ENCODE data around the gene ACSL3.

The ACSL3 gene

DNA sequence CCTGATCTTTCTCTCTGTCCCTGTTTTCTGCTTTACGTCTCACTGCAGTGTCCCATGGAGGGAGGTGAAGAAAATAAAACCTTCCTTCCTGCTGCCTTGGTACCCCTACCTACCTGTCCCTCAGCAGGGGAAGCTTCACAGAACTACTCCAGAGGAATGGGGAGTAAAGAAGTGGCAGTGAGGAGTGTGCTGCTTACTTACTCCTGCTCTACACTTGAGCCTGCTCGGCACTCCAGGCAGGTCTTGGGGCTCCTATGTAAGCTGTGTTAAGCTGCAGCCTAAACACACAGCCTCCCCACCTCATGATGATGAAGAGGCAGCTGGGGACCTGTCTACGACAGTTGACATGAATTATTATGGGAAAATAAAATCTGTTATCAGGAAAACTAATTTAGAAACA is 72.6 kb downstream of the ACSL3 start:
- Histone ChIP-seq H3K4me1 (ENCODE audit: control insufficient read depth in 1 of 2, insufficient read depth in 2 of 2, low read length in 2 of 2) (no peaks in the 10 kb centered on the region), H3K14ac (ENCODE audit: low read length) (no peak overlapping the region), H2AFZ (ENCODE audit: insufficient read depth, low read length, poor library complexity) (no peak overlapping the region), H2BK120ac (ENCODE audit: insufficient read depth, low read length, poor library complexity) (no peak overlapping the region), H3K27ac (ENCODE audit: low read depth, low read length) (no peak overlapping the region), H3K79me1 (ENCODE audit: low read length) (no peaks in the 10 kb centered on the region), H2BK12ac (ENCODE audit: low read length) (no peak overlapping the region), H3K9ac (ENCODE audit: low read length) (no peak overlapping the region), H3K18ac (ENCODE audit: low read length) (no peak overlapping the region), H3K4me2 (ENCODE audit: low read length) (no peak overlapping the region), H4K12ac (ENCODE audit: low read depth, low read length) (no peak overlapping the region), H3K36me3 (ENCODE audit: control insufficient read depth in 1 of 2, insufficient read depth in 2 of 2, low read length in 2 of 2) (peaks cover 16 to 26% of the 10 kb centered on the region in 2 experiments), H3K4ac (ENCODE audit: low read depth, low read length) (no peak overlapping the region), H2BK5ac (ENCODE audit: low read depth, low read length, poor library complexity) (no peak overlapping the region), H3K4me3 (ENCODE audit: low read depth, low read length) (no peak overlapping the region), H3K9me3 (ENCODE audit: insufficient read depth, low read depth, low read length) (no peaks in the 10 kb centered on the region), H4K91ac (ENCODE audit: low read depth, low read length) (no peak overlapping the region), H4K8ac (ENCODE audit: low read depth, low read length) (no peak overlapping the region), H3K79me2 (ENCODE audit: control insufficient read depth, insufficient read depth, low read length, poor library complexity) (no peaks in the 10 kb centered on the region), H3K27me3 (ENCODE audit: insufficient read depth, low read length) (no peaks in the 10 kb centered on the region), H3K23ac (ENCODE audit: low read length) (no peak overlapping the region), H2AK5ac (ENCODE audit: low read length) (no peak overlapping the region)
- no CpG with 5 or more reads among the region's 3 CpGs for WGBS (ENCODE audit: extremely low coverage, insufficient coverage, insufficient read length)
- DNase-seq = no peak

DNA sequence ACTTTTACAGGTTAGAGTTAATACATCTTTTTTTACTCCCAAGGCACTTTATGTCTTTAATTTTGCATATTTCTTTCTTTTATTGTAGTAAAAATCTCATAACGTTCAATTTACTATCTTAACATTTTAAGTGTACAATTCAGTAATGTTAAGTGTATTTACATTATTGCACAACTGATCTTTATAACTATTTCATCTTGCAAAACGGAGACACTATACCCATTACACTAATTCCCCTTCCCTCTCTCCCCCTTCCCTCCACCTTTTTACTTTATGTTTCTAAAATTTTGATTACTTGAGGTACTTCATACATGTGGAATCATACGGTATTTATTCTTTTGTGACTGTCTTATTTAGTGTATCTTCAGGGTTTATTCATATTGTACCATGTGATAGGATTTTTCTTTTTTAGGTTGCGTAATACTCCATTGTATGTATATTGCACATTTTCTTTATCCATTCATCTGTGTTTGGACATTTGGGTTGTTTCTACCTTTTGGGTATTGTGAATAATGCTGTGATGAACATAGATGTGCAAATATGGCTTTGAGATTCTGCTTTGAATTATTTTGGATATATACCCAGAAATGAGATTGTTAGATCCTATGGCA is 75.0 kb downstream of the ACSL3 start:
- Histone ChIP-seq H3K18ac (ENCODE audit: low read length) (no peak overlapping the region), H3K4me1 (ENCODE audit: control insufficient read depth in 1 of 2, insufficient read depth in 2 of 2, low read length in 2 of 2) (peaks cover 0 to 4% of the 10 kb centered on the region in 2 experiments), H3K23ac (ENCODE audit: low read length) (no peak overlapping the region), H2AFZ (ENCODE audit: insufficient read depth, low read length, poor library complexity) (no peak overlapping the region), H3K79me1 (ENCODE audit: low read length) (no peaks in the 10 kb centered on the region), H3K9me3 (ENCODE audit: insufficient read depth, low read depth, low read length) (no peaks in the 10 kb centered on the region), H2BK120ac (ENCODE audit: insufficient read depth, low read length, poor library complexity) (no peak overlapping the region), H2BK12ac (ENCODE audit: low read length) (no peak overlapping the region), H4K8ac (ENCODE audit: low read depth, low read length) (no peak overlapping the region), H3K4ac (ENCODE audit: low read depth, low read length) (no peak overlapping the region), H3K79me2 (ENCODE audit: control insufficient read depth, insufficient read depth, low read length, poor library complexity) (no peaks in the 10 kb centered on the region), H4K91ac (ENCODE audit: low read depth, low read length) (no peak overlapping the region), H3K4me2 (ENCODE audit: low read length) (no peak overlapping the region), H3K36me3 (ENCODE audit: control insufficient read depth in 1 of 2, insufficient read depth in 2 of 2, low read length in 2 of 2) (peaks cover 14 to 26% of the 10 kb centered on the region in 2 experiments), H2AK5ac (ENCODE audit: low read length) (no peak overlapping the region), H2BK5ac (ENCODE audit: low read depth, low read length, poor library complexity) (no peak overlapping the region), H4K12ac (ENCODE audit: low read depth, low read length) (no peak overlapping the region), H3K4me3 (ENCODE audit: low read depth, low read length) (no peak overlapping the region), H3K9ac (ENCODE audit: low read length) (no peak overlapping the region), H3K14ac (ENCODE audit: low read length) (no peak overlapping the region), H3K27me3 (ENCODE audit: insufficient read depth, low read length) (no peaks in the 10 kb centered on the region), H3K27ac (ENCODE audit: low read depth, low read length) (no peak overlapping the region)
- WGBS (ENCODE audit: extremely low coverage, insufficient coverage, insufficient read length) = 100% methylated on average over 1 of the region's 4 CpGs
- no peak for DNase-seq

DNA sequence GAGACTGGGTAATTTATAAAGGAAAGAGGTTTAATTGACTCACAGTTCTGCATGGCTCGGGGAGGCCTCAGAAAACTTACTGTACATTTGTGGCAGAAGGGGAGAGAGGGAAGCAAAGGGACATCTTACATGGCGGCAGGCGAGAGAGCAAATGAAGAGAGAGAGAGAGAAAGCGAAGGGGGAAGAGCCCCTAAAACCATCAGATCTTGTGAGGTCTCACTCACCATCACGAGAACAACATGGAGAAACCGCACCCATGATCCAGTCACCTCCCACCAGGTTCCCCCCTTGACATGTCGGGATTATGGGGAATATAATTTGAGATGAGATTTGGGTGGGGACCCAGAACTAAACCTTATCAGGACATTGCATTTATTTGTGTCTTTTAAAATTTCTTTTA is 75.9 kb downstream of the ACSL3 start:
- Histone ChIP-seq H3K18ac (ENCODE audit: low read length) (no peak overlapping the region), H3K79me1 (ENCODE audit: low read length) (no peaks in the 10 kb centered on the region), H4K91ac (ENCODE audit: low read depth, low read length) (no peak overlapping the region), H3K79me2 (ENCODE audit: control insufficient read depth, insufficient read depth, low read length, poor library complexity) (no peaks in the 10 kb centered on the region), H3K9ac (ENCODE audit: low read length) (no peak overlapping the region), H4K8ac (ENCODE audit: low read depth, low read length) (no peak overlapping the region), H3K23ac (ENCODE audit: low read length) (no peak overlapping the region), H3K4ac (ENCODE audit: low read depth, low read length) (no peak overlapping the region), H2BK12ac (ENCODE audit: low read length) (no peak overlapping the region), H3K36me3 (ENCODE audit: control insufficient read depth in 1 of 2, insufficient read depth in 2 of 2, low read length in 2 of 2) (peaks cover 11 to 20% of the 10 kb centered on the region in 2 experiments), H2AFZ (ENCODE audit: insufficient read depth, low read length, poor library complexity) (no peak overlapping the region), H3K4me2 (ENCODE audit: low read length) (no peak overlapping the region), H3K4me3 (ENCODE audit: low read depth, low read length) (no peak overlapping the region), H3K27ac (ENCODE audit: low read depth, low read length) (no peak overlapping the region), H3K14ac (ENCODE audit: low read length) (no peak overlapping the region), H2BK5ac (ENCODE audit: low read depth, low read length, poor library complexity) (no peak overlapping the region), H4K12ac (ENCODE audit: low read depth, low read length) (no peak overlapping the region), H2AK5ac (ENCODE audit: low read length) (no peak overlapping the region), H2BK120ac (ENCODE audit: insufficient read depth, low read length, poor library complexity) (no peak overlapping the region), H3K4me1 (ENCODE audit: control insufficient read depth in 1 of 2, insufficient read depth in 2 of 2, low read length in 2 of 2) (peaks cover 0 to 4% of the 10 kb centered on the region in 2 experiments), H3K9me3 (ENCODE audit: insufficient read depth, low read depth, low read length) (no peaks in the 10 kb centered on the region), H3K27me3 (ENCODE audit: insufficient read depth, low read length) (no peaks in the 10 kb centered on the region)
- no CpG with 5 or more reads among the region's 7 CpGs for WGBS (ENCODE audit: extremely low coverage, insufficient coverage, insufficient read length)
- no peak for DNase-seq

DNA sequence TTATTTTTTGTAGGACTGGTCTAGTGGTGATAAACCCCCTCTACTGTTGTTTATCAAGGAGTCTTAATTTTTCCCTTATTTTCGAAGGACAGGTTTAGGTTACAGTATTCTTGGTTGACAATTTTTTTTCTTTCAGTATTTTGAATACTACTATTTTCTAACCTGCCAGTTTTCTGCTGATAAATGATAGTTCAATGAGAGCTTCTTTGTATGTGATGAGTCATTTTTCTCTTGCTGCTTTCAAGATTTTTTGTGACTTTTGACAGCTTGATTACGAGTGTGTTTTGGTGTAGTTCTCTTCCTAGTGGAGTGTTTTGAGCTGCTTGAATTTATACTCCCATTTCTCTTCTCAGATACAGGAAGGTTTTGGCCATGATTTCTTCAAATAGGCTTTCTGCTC is 77.5 kb downstream of the ACSL3 start:
- no CpG with 5 or more reads among the region's 2 CpGs for WGBS (ENCODE audit: extremely low coverage, insufficient coverage, insufficient read length)
- no peak overlapping the region for H2AK5ac ChIP-seq (ENCODE audit: low read length)

More for the DNA sequence above, 77.5 kb downstream of the ACSL3 start:
- Histone ChIP-seq H3K9me3 (ENCODE audit: insufficient read depth, low read depth, low read length) (no peaks in the 10 kb centered on the region), H3K4me2 (ENCODE audit: low read length) (no peak overlapping the region), H4K8ac (ENCODE audit: low read depth, low read length) (no peak overlapping the region), H2BK12ac (ENCODE audit: low read length) (no peak overlapping the region), H3K14ac (ENCODE audit: low read length) (no peak overlapping the region), H3K9ac (ENCODE audit: low read length) (no peak overlapping the region), H3K79me2 (ENCODE audit: control insufficient read depth, insufficient read depth, low read length, poor library complexity) (no peaks in the 10 kb centered on the region), H2AFZ (ENCODE audit: insufficient read depth, low read length, poor library complexity) (no peak overlapping the region), H3K27ac (ENCODE audit: low read depth, low read length) (no peak overlapping the region), H2BK120ac (ENCODE audit: insufficient read depth, low read length, poor library complexity) (no peak overlapping the region), H3K4me3 (ENCODE audit: low read depth, low read length) (no peak overlapping the region), H4K12ac (ENCODE audit: low read depth, low read length) (no peak overlapping the region), H3K79me1 (ENCODE audit: low read length) (no peaks in the 10 kb centered on the region), H3K23ac (ENCODE audit: low read length) (no peak overlapping the region), H3K27me3 (ENCODE audit: insufficient read depth, low read length) (no peaks in the 10 kb centered on the region), H3K18ac (ENCODE audit: low read length) (no peak overlapping the region), H4K91ac (ENCODE audit: low read depth, low read length) (no peak overlapping the region), H3K4me1 (ENCODE audit: control insufficient read depth in 1 of 2, insufficient read depth in 2 of 2, low read length in 2 of 2) (peaks cover 0 to 4% of the 10 kb centered on the region in 2 experiments), H3K36me3 (ENCODE audit: control insufficient read depth in 1 of 2, insufficient read depth in 2 of 2, low read length in 2 of 2) (peaks cover 6 to 12% of the 10 kb centered on the region in 2 experiments), H3K4ac (ENCODE audit: low read depth, low read length) (no peak overlapping the region), H2BK5ac (ENCODE audit: low read depth, low read length, poor library complexity) (no peak overlapping the region)
- no peak for DNase-seq

Data from trophoblast cell (in vitro differentiated cells and primary cell).